HCT116 (cell line): Measurements from ENCODE around the gene C4A. TPM values are rescaled to one million over a fixed set of nuclear protein-coding genes. Genes with fewer than 3 reads are reported as not detected.
"Not testable (repeated sequence)": the region's sequence is repeated elsewhere in the genome, so short reads cannot be mapped to it uniquely, and the experiment has no call there.

Experiments used
- ATAC-seq: fragments of 200-7000 bp; cut with Tn5 transposase; 2 replicates; pipeline ENCODE4 v1.9.1; 2020; ENCODE audit warnings: mild to moderate bottlenecking, moderate library complexity
- Bru-seq: library from RNA; stranded (reverse); fragments of 400-500 nt; gene quantifications from one replicate; lab custom pipeline; 2021; lab: Mats Ljungman, UMichigan
- BruChase-seq, 2 experiments: library from RNA; stranded (reverse); fragments of 400-500 nt; gene quantifications; one replicate each; lab custom pipeline; 2021; lab: Mats Ljungman, UMichigan
- BruUV-seq: library from RNA; stranded (reverse); fragments of 400-500 nt; replicated peaks from 2 replicates; lab custom pipeline; 2021; lab: Mats Ljungman, UMichigan
- CTCF ChIA-PET: fragments of 300-600 bp; sonication (Branson Sonifier 250); formaldehyde crosslinking; loops from one replicate; lab custom pipeline; 2021; ENCODE audit warnings: antibody characterized with exemption; lab: Charles Lee
- POLR2A ChIA-PET: fragments of 300-600, 350-600 bp; sonication (Branson Sonifier 250); formaldehyde crosslinking; loops from one replicate; lab custom pipeline; 2021; ENCODE audit warnings: antibody characterized with exemption; lab: Charles Lee
- RAD21 ChIA-PET, 2 experiments: fragments of 300-600 bp; sonication (Branson Sonifier 250); formaldehyde crosslinking; loops; one replicate each; lab custom pipeline; 2023; ENCODE audit warnings: low total read pairs in 2 of 2; ENCODE audit not compliant: uncharacterized antibody in 2 of 2, unreplicated experiment in 2 of 2, low non-redundant PET in 1 of 2; lab: Charles Lee
- DNase-seq: peaks from one replicate; pipeline ENCODE4 v3.0.0-alpha.2; 2010; ENCODE audit warnings: low read depth, low spot score
- H2AFZ ChIP-seq: fragments of 200-600 bp; shearing (Covaris generic), sonication (generic); 2 replicates; pipeline ENCODE4 v1.6.1; 2017; ENCODE audit warnings: low read depth, mixed run types, mixed read lengths, antibody characterized with exemption, low read length; ENCODE audit not compliant: poor library complexity, severe bottlenecking
- H3K27ac ChIP-seq: 2 replicates; pipeline ENCODE4 v1.5.1; 2012; ENCODE audit warnings: low read depth, low read length
- H3K27me3 ChIP-seq: fragments of 200-600 bp; sonication (generic); 2 replicates; pipeline ENCODE4 v1.6.1; 2016; ENCODE audit warnings: mixed run types, low read length, mixed read lengths; ENCODE audit not compliant: insufficient read depth
- H3K36me3 ChIP-seq, 2 experiments: fragments of 200-500 bp in 1 of 2; fragments of 200-600 bp in 1 of 2; sonication (Bioruptor generic) in 1 of 2; sonication (generic) in 1 of 2; 2 replicates each; pipeline versions ENCODE4 v1.5.1 to v1.6.1; 2014 to 2016; ENCODE audit warnings: low read length in 2 of 2, inconsistent platforms in 1 of 2, mixed read lengths in 1 of 2, mixed run types in 1 of 2; ENCODE audit not compliant: insufficient read depth in 2 of 2, control insufficient read depth in 1 of 2
- H3K4me1 ChIP-seq, 2 experiments: fragments of 200-600 bp in 1 of 2; sonication (generic) in 1 of 2; 2 replicates each; pipeline versions ENCODE4 v1.5.1 to v1.6.1; 2012 to 2017; ENCODE audit warnings: low read length in 2 of 2, inconsistent platforms in 1 of 2, mild to moderate bottlenecking in 1 of 2, mixed read lengths in 1 of 2, mixed run types in 1 of 2, moderate library complexity in 1 of 2; ENCODE audit not compliant: insufficient read depth in 2 of 2, control insufficient read depth in 1 of 2
- H3K4me2 ChIP-seq: fragments of 200-600 bp; sonication (generic); 2 replicates; pipeline ENCODE4 v1.6.1; 2017; ENCODE audit warnings: mixed run types, low read length, mixed read lengths
- H3K4me3 ChIP-seq, 2 experiments: fragments of 200-600 bp in 1 of 2; sonication (generic) in 1 of 2; replicated peaks in 1 of 2; 2 replicates each; pipeline ENCODE4 v1.5.1; 2011 to 2016; ENCODE audit warnings: low read length in 2 of 2, control low read depth in 1 of 2, low read depth in 1 of 2, mild to moderate bottlenecking in 1 of 2, mixed read lengths in 1 of 2, mixed run types in 1 of 2
- H3K79me2 ChIP-seq: fragments of 200-600 bp; sonication (generic); 2 replicates; pipeline ENCODE4 v1.6.1; 2017; ENCODE audit warnings: mild to moderate bottlenecking, mixed run types, low read length, moderate library complexity, mixed read lengths; ENCODE audit not compliant: insufficient read depth
- H3K9ac ChIP-seq: fragments of 200-600 bp; sonication (generic); 2 replicates; pipeline ENCODE4 v1.6.1; 2016; ENCODE audit warnings: low read length, mixed read lengths
- H3K9me2 ChIP-seq: fragments of 200-600 bp; sonication (generic), shearing (Covaris generic); 2 replicates; pipeline ENCODE4 v1.6.1; 2017; ENCODE audit warnings: mixed run types, mild to moderate bottlenecking, moderate library complexity; ENCODE audit not compliant: insufficient read depth
- H3K9me3 ChIP-seq, 2 experiments: fragments of 200-500 bp in 1 of 2; fragments of 200-600 bp in 1 of 2; sonication (Bioruptor generic) in 1 of 2; sonication (generic) in 1 of 2; 2 replicates each; pipeline ENCODE4 v1.6.1; 2014 to 2017; ENCODE audit warnings: low read length in 2 of 2, mixed read lengths in 2 of 2, inconsistent platforms in 1 of 2, low read depth in 1 of 2, mild to moderate bottlenecking in 1 of 2, mixed run types in 1 of 2, moderate library complexity in 1 of 2; ENCODE audit not compliant: control insufficient read depth in 1 of 2, insufficient read depth in 1 of 2
- H4K20me1 ChIP-seq: fragments of 200-600 bp; sonication (generic), shearing (Covaris generic); 2 replicates; pipeline ENCODE4 v1.6.1; 2017; ENCODE audit warnings: mixed run types, mild to moderate bottlenecking, moderate library complexity; ENCODE audit not compliant: insufficient read depth
- CBX3 ChIP-seq: IDR thresholded peaks from 2 replicates; pipeline ENCODE4 v1.6.1; 2012; ENCODE audit warnings: low read depth
- CEBPB ChIP-seq: IDR thresholded peaks from 2 replicates; pipeline ENCODE4 v1.6.1; 2012; ENCODE audit warnings: low read depth
- CTCF ChIP-seq, 3 experiments: fragments of 200-600 bp in 1 of 3; sonication (generic) in 1 of 3; IDR thresholded peaks in 2 of 3; conservative IDR thresholded peaks in 1 of 3; 2 replicates each; pipeline ENCODE4 v1.5.1; 2012 to 2017; ENCODE audit warnings: low read depth in 2 of 3, low read length in 2 of 3, antibody characterized with exemption in 1 of 3, borderline replicate concordance in 1 of 3, control low read depth in 1 of 3, mild to moderate bottlenecking in 1 of 3, mixed read lengths in 1 of 3, mixed run types in 1 of 3, moderate library complexity in 1 of 3; ENCODE audit not compliant: insufficient read depth in 1 of 3
- MAX ChIP-seq: IDR thresholded peaks from 2 replicates; pipeline ENCODE4 v1.6.1; 2012
- RAD21 ChIP-seq: IDR thresholded peaks from 2 replicates; pipeline ENCODE4 v1.6.1; 2012; ENCODE audit warnings: low read depth, mild to moderate bottlenecking
- SP1 ChIP-seq: IDR thresholded peaks from 2 replicates; pipeline ENCODE4 v1.6.1; 2012; ENCODE audit warnings: low read depth
- ZFX ChIP-seq: fragments of 450-650 bp; IDR thresholded peaks from 2 replicates; pipeline ENCODE4 v1.6.1; 2017
- ZNF274 ChIP-seq: fragments of 200-500 bp; sonication (Bioruptor generic); IDR thresholded peaks from 2 replicates; pipeline ENCODE4 v1.6.1; 2014; ENCODE audit warnings: mild to moderate bottlenecking, low read depth, low read length, inconsistent platforms
- intact Hi-C: fragments of 100-400 bp; cut with micrococcal nuclease; formaldehyde crosslinking; loops from 2 replicates; pipeline ENCODE4 v1.10.0; 2022
- long read RNA-seq: library from polyadenylated mRNA; unstranded; transcript quantifications from one replicate; pipeline ENCODE4 v2.0.0, GENCODE V29; 2021; ENCODE audit not compliant: unreplicated experiment
- polyA plus RNA-seq: library from polyadenylated mRNA; unstranded; fragments of >200 nt; gene quantifications from 2 replicates; pipeline ENCODE4 v1.2.1, GENCODE V29; 2012; ENCODE audit warnings: missing spikeins
- total RNA-seq: library from RNA; stranded (reverse); gene quantifications from one replicate; pipeline ENCODE4 v1.2.1, GENCODE V29; 2021; ENCODE audit not compliant: unreplicated experiment

Gene C4A
- total RNA-seq (5.1 TPM), Bru-seq, nascent RNA (percentile 11 among the genes with signal in this experiment), BruChase-seq, experiment 1, labeled RNA remaining after a 6-hour chase (percentile 15 among the genes with signal in this experiment), BruChase-seq, experiment 2, labeled RNA remaining after a 2-hour chase (percentile 12 among the genes with signal in this experiment)
- 2.1 and 3.5 TPM in 2 replicates for polyA plus RNA-seq
- long read RNA-seq, partial matches to known transcripts, result 1 of 1 reads
- long read RNA-seq, other reads (novel, unspliced or antisense), result 0 of 1 reads

GRCh38 chr6:31981744-31982143 lies at the start of gene C4A:
C4A (plus strand) TSS chr6:31982057; CDS start chr6:31982108, 51 bp downstream.
- H3K4me2 ChIP-seq, POLR2A ChIA-PET, H2AFZ ChIP-seq, H3K27ac ChIP-seq, RAD21 ChIA-PET, H3K9me2 ChIP-seq, H3K36me3 ChIP-seq, BruUV-seq, H3K9ac ChIP-seq, H3K9me3 ChIP-seq, H3K27me3 ChIP-seq, intact Hi-C loops, H3K4me1 ChIP-seq, ATAC-seq, H4K20me1 ChIP-seq, H3K4me3 ChIP-seq, H3K79me2 ChIP-seq, DNase-seq, CTCF ChIA-PET: not testable (repeated sequence)

GRCh38 chr6:31932137-31932536 lies 49.7 kb upstream of the C4A start:
- H3K4me1 ChIP-seq, H3K4me2 ChIP-seq, intact Hi-C loops, BruUV-seq, CTCF ChIA-PET, H4K20me1 ChIP-seq, POLR2A ChIA-PET, RAD21 ChIA-PET, DNase-seq, H3K36me3 ChIP-seq, H3K27ac ChIP-seq, H3K9ac ChIP-seq, H3K9me2 ChIP-seq, H3K79me2 ChIP-seq, H3K4me3 ChIP-seq, H2AFZ ChIP-seq, H3K9me3 ChIP-seq, H3K27me3 ChIP-seq, ATAC-seq: not testable (repeated sequence)

- no peak overlapping the region for H3K9ac ChIP-seq
- H3K36me3 ChIP-seq, result no peaks in the 10 kb centered on the region
- H3K4me2 ChIP-seq, result no peak overlapping the region
- TF ChIP-seq CBX3 (no peak), SP1 (no peak), ZNF274 (no peak), RAD21 (no peak), CEBPB (no peak), CTCF (IDR thresholded peaks at IDR 0.05 in 2 of 3, conservative IDR thresholded peaks at IDR 0.05 in 1 of 3; ENCODE audit: borderline replicate concordance in 1 of 3, insufficient read depth in 1 of 3, low read depth in 2 of 3, low read length in 2 of 3) (no peak), MAX (no peak), ZFX (no peak)
- H2AFZ ChIP-seq, result no peak overlapping the region
- H3K9me3 ChIP-seq, result no peaks in the 10 kb centered on the region
- DNase-seq (no peak), ATAC-seq (no peak)
- intact Hi-C loops, result no loop called here
- H3K9me2 ChIP-seq, result no peaks in the 10 kb centered on the region
- ChIA-PET CTCF (no interaction called here), POLR2A (no interaction called here), RAD21 (no interaction called here)
- peaks cover 0 to 3% of the 10 kb centered on the region in 2 experiments; a peak in 2 of 4 replicates for H3K4me1 ChIP-seq
- no peaks in the 10 kb centered on the region for H3K79me2 ChIP-seq
- no peak overlapping the region for H3K4me3 ChIP-seq
- H3K27me3 ChIP-seq, result no peaks in the 10 kb centered on the region
- H4K20me1 ChIP-seq, result no peaks in the 10 kb centered on the region
- no TSS peak for BruUV-seq
- no peak overlapping the region for H3K27ac ChIP-seq
Measured at GRCh38 chr6:31933537-31933936, 48.3 kb upstream of the C4A start.
